T-helper 1 cell (primary cell): ENCODE results near the gene MYT1.

Experiments used
- DNase-seq, 5 donors: peaks; one replicate each; pipeline ENCODE4 v3.0.0-alpha.2; 2012 to 2020

The MYT1 gene

GRCh38 chr20:64253000-64253383 lies 88.7 kb downstream of the MYT1 start:
- DNase-seq: no peak

- no peak for DNase-seq
These were observed 89.2 kb downstream of the MYT1 start for GRCh38 chr20:64253443-64253842.

- no peak for DNase-seq
These were observed 89.9 kb downstream of the MYT1 start for GRCh38 chr20:64254156-64254555.

- DNase-seq: no peak
These were observed 90.5 kb downstream of the MYT1 start for GRCh38 chr20:64254571-64255360.

- peak; percentile 71 to 89 (median 76) for DNase-seq
These were observed 91.4 kb downstream of the MYT1 start, which contains the start of gene PCMTD2 for GRCh38 chr20:64255361-64256281. Gene PCMTD2 (plus strand): TSS chr20:64255748. CDS start chr20:64259966, 4,218 bp downstream.

GRCh38 chr20:64256282-64256935 lies 92.2 kb downstream of the MYT1 start:
- DNase-seq: no peak

- no peak for DNase-seq
These were observed 93.0 kb downstream of the MYT1 start for GRCh38 chr20:64257107-64257757.

- DNase-seq: no peak
These were observed 94.0 kb downstream of the MYT1 start for GRCh38 chr20:64258071-64258823.

- no peak for DNase-seq
These were observed 96.0 kb downstream of the MYT1 start for GRCh38 chr20:64260239-64260638.

- no peak for DNase-seq
These were observed 96.9 kb downstream of the MYT1 start for GRCh38 chr20:64261138-64261537.

GRCh38 chr20:64264091-64264490 lies 99.8 kb downstream of the MYT1 start:
- no peak for DNase-seq

GRCh38 chr20:64265201-64265600 lies 100.9 kb downstream of the MYT1 start:
- DNase-seq: no peak

- DNase-seq: no peak
These were observed 102.7 kb downstream of the MYT1 start for GRCh38 chr20:64266988-64267387.

- DNase-seq: no peak
These were observed 103.9 kb downstream of the MYT1 start for GRCh38 chr20:64268174-64268573.

- no peak for DNase-seq
These were observed 105.6 kb downstream of the MYT1 start for GRCh38 chr20:64269604-64270411.

GRCh38 chr20:64271636-64272035 lies 107.4 kb downstream of the MYT1 start:
- DNase-seq: no peak

GRCh38 chr20:64273109-64273508 lies 108.9 kb downstream of the MYT1 start:
- no peak for DNase-seq

- DNase-seq: no peak
These were observed 112.6 kb downstream of the MYT1 start for GRCh38 chr20:64276817-64277216.

- DNase-seq: no peak
These were observed 113.5 kb downstream of the MYT1 start for GRCh38 chr20:64277571-64278316.

GRCh38 chr20:64278317-64278681 lies 114.0 kb downstream of the MYT1 start:
- no peak for DNase-seq
